Ammon's horn (tissue), 1 donor: ENCODE measurements around the gene CFLAR.

Experiments used
- DNase-seq: peaks from one replicate; pipeline ENCODE4 v3.0.0-alpha.2; 2016; ENCODE audit warnings: low spot score

The CFLAR gene

GRCh38 chr2:201219328-201220096, 103.5 kb downstream of the CFLAR start:
- DNase-seq, result no peak

DNA sequence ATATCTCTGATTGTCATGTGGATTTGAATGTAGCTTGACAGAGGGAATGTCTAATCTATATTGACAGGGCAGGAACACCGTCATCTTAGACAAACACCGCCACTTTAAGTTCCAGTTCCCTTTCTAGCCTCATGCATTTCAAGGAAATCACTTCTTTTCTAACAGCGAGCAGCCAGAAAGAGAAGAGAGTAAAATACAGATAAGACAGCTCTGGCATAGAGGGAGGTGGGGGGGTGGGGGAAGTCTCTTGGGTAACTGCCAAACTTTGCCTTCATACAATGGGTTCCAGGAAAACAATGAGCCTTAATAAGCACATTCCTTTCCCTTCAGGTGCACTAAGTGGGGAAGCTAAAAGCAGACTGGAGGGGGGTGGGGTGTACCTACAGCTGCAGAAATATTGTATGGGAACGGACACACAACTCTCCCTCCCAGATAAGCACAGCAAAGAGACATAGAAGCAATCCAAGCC, 104.2 kb downstream of the CFLAR start:
- peak; percentile 17 for DNase-seq

- no peak for DNase-seq
Observed at GRCh38 chr2:201223089-201224073, 107.4 kb downstream of the CFLAR start.
